ENCODE measurements around the gene LOXL4. TPM values are rescaled to one million over a fixed set of nuclear protein-coding genes. Genes with fewer than 3 reads are reported as not detected.

The LOXL4 gene
- total and polyA plus RNA-seq, 2 donors from 2014 or later = 3.4 to 15.1 TPM

DNA sequence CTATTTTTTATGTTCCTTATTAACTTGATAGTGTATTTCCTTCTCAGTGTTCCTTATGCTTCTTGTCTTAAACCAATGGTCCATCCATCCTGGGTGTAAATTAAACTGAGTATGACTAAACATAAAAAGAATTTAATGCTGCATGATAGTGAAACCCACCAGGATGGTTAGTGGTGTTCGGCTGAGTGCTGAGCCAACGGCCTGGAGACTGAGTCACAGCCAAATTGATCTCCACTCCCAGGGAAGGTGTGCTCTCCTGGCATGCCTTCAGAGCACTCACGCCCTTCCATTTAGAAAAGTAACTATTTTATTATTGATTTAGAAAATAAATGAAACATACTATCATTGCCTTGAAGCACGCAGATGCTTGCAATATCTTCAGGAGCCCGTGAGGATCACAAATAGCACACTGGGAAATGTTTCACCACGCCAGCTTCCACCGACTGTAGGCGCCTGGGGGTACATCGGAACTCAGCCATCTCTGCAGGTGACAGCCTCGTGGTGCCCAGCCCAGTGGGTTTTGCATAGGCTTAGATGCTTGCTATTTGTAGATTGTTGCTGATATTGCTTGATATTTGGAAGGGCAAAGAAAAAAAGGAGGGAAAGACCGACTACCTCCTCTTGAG is 40.0 kb upstream of the LOXL4 start:
- intact Hi-C loops (cut with DNase I) = loop anchor here (10.0 kb wide), 1 partner anchor 53 kb away; no protein-coding TSS in a partner anchor
- no peak for FAIRE-seq
- H3K27me3 ChIP-seq (ENCODE audit: control insufficient read depth, insufficient read depth, low read length) = no peaks in the 10 kb centered on the region

DNA sequence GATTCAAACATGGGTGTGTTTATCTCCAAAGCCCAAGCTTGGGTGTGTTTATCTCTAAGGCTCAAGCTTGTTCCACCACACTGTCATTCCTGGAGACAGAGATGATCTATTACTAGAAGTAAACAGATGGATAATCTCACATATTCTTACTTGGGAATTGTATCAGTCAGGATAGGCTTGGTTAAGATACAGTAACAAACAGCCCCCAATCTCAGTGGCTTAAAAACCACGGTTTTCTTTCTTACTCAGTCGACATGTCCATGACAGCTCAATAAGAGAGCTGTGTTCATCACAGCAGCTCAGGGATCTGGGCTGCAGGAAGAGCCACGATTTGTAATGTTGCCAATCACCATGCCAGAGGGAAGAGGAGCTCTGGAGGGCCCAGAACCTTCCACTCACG is 38.5 kb upstream of the LOXL4 start:
- FAIRE-seq = no peak
- no peak overlapping the region for H3K27ac ChIP-seq (ENCODE audit: low read depth in 2 of 2, low read length in 2 of 2)
- H3K4me1 ChIP-seq (ENCODE audit: control insufficient read depth in 2 of 3, insufficient read depth in 2 of 3, low read depth in 1 of 3, low read length in 3 of 3) = peaks cover 0 to 2% (median 0%) of the 10 kb centered on the region in 3 donors
- H3K9me3 ChIP-seq (ENCODE audit: control insufficient read depth in 2 of 3, insufficient read depth in 1 of 3, low read length in 3 of 3) = no peaks in the 10 kb centered on the region
- H3K9ac ChIP-seq (ENCODE audit: low read length in 3 of 3) = no peak overlapping the region
- intact Hi-C loops (cut with DNase I) = loop anchor here (10.0 kb wide), 1 partner anchor 52 kb away; no protein-coding TSS in a partner anchor
- DNase-seq = no peak
- H3K27me3 ChIP-seq (ENCODE audit: control insufficient read depth, insufficient read depth, low read length) = no peaks in the 10 kb centered on the region
- H3K4me3 ChIP-seq (ENCODE audit: low read length in 3 of 3) = no peak overlapping the region
- TF ChIP-seq, protein P1, sequence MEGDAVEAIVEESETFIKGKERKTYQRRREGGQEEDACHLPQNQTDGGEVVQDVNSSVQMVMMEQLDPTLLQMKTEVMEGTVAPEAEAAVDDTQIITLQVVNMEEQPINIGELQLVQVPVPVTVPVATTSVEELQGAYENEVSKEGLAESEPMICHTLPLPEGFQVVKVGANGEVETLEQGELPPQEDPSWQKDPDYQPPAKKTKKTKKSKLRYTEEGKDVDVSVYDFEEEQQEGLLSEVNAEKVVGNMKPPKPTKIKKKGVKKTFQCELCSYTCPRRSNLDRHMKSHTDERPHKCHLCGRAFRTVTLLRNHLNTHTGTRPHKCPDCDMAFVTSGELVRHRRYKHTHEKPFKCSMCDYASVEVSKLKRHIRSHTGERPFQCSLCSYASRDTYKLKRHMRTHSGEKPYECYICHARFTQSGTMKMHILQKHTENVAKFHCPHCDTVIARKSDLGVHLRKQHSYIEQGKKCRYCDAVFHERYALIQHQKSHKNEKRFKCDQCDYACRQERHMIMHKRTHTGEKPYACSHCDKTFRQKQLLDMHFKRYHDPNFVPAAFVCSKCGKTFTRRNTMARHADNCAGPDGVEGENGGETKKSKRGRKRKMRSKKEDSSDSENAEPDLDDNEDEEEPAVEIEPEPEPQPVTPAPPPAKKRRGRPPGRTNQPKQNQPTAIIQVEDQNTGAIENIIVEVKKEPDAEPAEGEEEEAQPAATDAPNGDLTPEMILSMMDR (IDR thresholded peaks at IDR 0.05; ENCODE audit: borderline replicate concordance, extremely low read depth, insufficient read depth) = no peak
- no peaks in the 10 kb centered on the region for H3K36me3 ChIP-seq (ENCODE audit: control insufficient read depth in 2 of 3, insufficient read depth in 3 of 3, low read length in 3 of 3)

More for the DNA sequence above, 40.0 kb upstream of the LOXL4 start:
- Histone ChIP-seq H3K27ac (ENCODE audit: low read depth in 2 of 2, low read length in 2 of 2) (no peak overlapping the region), H3K9me3 (ENCODE audit: control insufficient read depth in 2 of 3, insufficient read depth in 1 of 3, low read length in 3 of 3) (no peaks in the 10 kb centered on the region), H3K9ac (ENCODE audit: low read length in 3 of 3) (no peak overlapping the region), H3K36me3 (ENCODE audit: control insufficient read depth in 2 of 3, insufficient read depth in 3 of 3, low read length in 3 of 3) (no peaks in the 10 kb centered on the region), H3K4me3 (ENCODE audit: low read length in 3 of 3) (no peak overlapping the region), H3K4me1 (ENCODE audit: control insufficient read depth in 2 of 3, insufficient read depth in 2 of 3, low read depth in 1 of 3, low read length in 3 of 3) (no peaks in the 10 kb centered on the region)
- no peak for DNase-seq
- TF ChIP-seq, protein P1 (IDR thresholded peaks at IDR 0.05; ENCODE audit: borderline replicate concordance, extremely low read depth, insufficient read depth) = no peak

GRCh38 chr10:98303569-98303968 is 35.6 kb upstream of the LOXL4 start:
- no peaks in the 10 kb centered on the region for H3K9me3 ChIP-seq (ENCODE audit: control insufficient read depth in 2 of 3, insufficient read depth in 1 of 3, low read length in 3 of 3)
- peaks cover 0 to 2% (median 0%) of the 10 kb centered on the region in 3 donors for H3K4me1 ChIP-seq (ENCODE audit: control insufficient read depth in 2 of 3, insufficient read depth in 2 of 3, low read depth in 1 of 3, low read length in 3 of 3)
- H3K9ac ChIP-seq (ENCODE audit: low read length in 3 of 3) = no peak overlapping the region
- intact Hi-C loops (cut with DNase I) = loop anchor here (10.0 kb wide), 1 partner anchor 49 kb away; no protein-coding TSS in a partner anchor
- H3K27me3 ChIP-seq (ENCODE audit: control insufficient read depth, insufficient read depth, low read length) = no peaks in the 10 kb centered on the region
- H3K36me3 ChIP-seq (ENCODE audit: control insufficient read depth in 2 of 3, insufficient read depth in 3 of 3, low read length in 3 of 3) = no peaks in the 10 kb centered on the region
- TF ChIP-seq, protein P1 (IDR thresholded peaks at IDR 0.05; ENCODE audit: borderline replicate concordance, extremely low read depth, insufficient read depth) = no peak
- H3K27ac ChIP-seq (ENCODE audit: low read depth in 2 of 2, low read length in 2 of 2) = no peak overlapping the region
- no peak for DNase-seq
- FAIRE-seq = no peak
- no peak overlapping the region for H3K4me3 ChIP-seq (ENCODE audit: low read length in 3 of 3)

All from kidney (tissue), 14 donors.